ENCODE results near the gene COL2A1.

COL2A1 gene

DNA sequence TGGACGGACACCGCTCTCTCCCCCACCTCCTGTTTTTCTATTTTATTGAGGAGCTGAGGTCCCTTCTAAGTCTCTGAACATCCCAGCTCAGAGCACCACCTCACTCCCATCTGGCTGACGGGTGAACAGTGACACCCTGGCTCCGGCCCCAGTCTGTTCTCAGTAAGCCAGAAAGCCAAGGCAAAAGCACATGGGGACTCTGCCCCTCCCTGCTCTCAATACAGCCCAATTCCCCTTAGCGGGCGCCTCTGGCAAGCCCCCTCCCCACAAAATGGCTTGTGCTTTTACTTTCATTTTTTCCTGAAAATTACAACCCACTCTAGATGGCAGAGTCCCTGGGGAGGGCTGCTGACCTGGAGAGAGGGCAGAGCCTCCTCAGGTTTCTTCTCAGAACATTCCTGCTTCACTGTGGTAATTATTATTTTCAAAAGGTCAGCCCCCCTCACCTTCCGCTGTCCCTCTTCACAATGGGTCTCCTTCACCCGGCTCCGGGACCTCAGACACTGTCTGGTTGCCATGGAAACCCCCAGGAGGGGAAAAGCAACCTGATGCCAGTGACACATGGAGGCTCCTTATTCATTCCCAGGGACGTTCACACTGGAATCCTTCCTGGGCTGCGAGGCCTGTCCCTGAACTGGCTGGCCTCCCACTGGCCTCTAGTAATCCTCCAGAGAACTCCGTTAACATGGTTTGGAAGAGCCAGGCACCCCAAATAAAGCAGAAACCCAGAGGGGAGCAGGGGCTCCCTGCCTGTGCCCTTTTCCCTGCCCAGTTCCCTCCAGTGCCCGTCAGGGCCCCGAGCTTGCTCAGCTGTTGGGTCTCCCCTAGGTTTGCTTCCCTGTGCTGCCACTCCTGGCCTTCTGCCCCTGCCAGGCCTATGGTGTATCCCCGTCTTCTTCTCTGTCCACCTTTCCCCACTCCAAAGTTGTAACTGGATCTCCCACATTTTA lies 15.9 kb downstream of the COL2A1 start:
- no peak for DNase-seq

- DNase-seq = no peak
Observed at GRCh38 chr12:47987411-47988072, 16.7 kb downstream of the COL2A1 start.

DNA sequence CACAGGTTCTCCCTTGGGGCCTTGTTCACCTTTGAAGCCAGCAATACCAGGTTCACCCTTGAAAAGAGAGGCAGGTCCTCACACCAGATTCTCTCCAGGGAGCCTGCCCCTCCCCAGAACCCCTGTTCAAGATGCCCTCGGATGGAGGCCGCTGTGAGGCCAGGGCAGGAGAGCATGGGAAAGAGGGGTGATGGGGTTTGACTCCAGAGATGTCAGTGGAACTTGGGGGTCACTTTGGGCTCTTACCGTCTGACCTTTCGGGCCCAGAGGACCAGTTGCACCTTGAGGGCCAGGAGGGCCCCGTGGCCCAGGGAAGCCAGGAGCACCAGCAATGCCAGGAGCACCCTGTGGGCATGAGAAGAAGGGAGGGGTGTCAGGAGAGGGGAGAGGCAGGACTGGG lies 17.4 kb downstream of the COL2A1 start:
- DNase-seq = no peak

GRCh38 chr12:47986291-47986660 lies 18.0 kb downstream of the COL2A1 start:
- DNase-seq = no peak

- no peak for DNase-seq
Observed at GRCh38 chr12:47985596-47986290, 18.5 kb downstream of the COL2A1 start.

- peak; percentile 18 for DNase-seq
Observed at GRCh38 chr12:47984331-47984801, 19.9 kb downstream of the COL2A1 start.

DNA sequence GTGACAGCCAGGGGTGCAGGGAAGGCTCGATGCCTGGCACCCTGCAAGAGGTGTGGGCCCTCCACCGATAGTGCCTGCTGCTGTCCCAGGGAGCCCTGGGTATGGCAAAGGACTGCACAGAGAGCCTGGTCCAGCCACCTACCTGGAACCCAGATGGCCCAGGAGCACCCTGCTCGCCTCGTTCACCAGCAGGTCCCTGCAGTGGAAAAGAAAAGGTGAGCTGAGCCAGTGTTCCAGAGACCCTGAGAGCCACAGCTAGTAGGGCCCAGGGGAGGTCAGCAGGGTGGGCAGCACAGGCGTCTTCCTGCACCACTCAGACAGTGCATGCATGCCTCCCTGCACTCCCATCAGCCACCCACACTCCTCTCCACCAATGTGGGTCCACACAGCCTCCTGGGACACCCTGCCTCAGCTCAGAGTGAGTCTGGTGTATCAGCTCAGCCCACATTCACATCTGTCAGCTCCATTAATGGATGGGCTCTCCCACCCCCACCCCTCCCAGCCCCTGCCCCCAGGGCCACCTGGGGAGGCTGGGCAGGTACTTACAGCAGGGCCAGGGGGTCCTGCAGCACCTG lies 20.6 kb downstream of the COL2A1 start:
- DNase-seq = peak; percentile 27

DNA sequence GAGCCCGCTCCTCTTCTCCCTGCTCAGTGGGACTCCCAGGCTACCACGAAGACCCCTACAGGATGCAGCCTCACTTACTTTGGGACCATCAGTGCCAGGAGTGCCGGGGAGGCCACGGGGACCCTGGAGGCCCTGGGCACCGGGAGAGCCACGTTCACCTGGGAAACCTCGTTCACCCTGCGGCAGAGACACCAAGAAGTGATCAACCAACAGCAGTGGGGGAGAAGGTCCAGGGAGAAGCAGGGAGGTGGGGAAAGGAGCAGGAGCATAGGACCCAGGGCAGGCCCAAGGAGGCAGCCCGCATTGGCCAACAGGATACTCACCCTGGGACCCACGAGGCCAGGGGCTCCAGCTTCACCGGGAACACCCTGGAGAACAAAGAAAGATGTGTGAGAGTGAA lies 21.5 kb downstream of the COL2A1 start:
- DNase-seq = peak; percentile 20

DNA sequence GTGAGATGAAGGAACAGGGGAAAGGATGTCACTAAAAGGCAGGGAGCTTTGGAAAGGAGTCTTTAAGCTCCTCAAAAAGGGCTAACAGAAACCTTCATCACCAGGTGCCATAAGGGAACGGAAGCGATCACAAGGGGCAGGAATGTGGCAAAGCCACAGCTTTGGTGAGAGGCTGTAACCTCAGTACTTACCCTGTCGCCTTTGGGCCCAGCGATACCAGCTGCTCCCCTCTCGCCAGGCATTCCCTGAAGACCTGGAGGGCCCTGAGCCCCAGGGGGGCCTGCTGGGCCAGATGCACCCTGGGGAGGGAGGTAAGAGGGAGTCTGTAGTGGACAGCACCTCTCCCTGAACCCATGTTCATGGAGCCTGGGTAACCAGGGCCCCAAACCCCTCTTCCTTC lies 22.0 kb downstream of the COL2A1 start:
- DNase-seq = peak; percentile 24

- DNase-seq = peak; percentile 35
Observed at GRCh38 chr12:47981496-47982260, 22.6 kb downstream of the COL2A1 start.

DNA sequence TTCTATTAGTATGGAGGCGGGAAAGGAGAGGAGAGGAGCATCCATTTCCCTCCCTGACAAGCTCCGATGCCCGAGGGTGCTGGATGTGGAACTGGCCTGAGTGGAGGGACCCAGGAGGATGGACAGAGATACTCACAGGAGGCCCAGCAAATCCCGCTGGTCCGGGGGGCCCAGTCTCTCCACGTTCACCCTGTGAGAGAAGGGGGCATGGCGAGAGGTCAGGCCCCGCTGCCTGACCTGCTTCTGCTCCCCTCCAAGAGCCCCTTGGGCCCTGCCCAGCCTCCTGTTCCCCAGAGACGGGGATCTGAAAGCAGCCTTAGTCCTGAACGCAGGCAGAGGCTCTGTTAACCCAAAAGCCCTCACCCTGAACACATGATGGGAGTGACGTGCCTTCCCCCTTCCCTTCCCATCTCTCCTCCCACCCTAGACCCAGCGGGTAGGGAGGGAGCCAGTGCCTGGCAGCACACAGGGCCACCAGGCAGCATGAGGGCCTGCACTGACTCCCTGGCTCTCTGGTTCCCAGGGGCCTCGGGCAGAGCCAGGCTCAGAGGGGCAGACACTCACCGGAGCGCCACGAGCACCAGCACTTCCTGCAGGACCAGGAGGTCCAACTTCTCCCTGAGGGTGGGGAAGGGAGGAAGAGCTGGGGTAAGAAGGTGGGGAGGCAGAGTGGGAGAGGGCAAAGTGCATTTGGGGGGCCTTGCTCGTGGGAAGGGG lies 23.3 kb downstream of the COL2A1 start:
- DNase-seq = no peak

DNA sequence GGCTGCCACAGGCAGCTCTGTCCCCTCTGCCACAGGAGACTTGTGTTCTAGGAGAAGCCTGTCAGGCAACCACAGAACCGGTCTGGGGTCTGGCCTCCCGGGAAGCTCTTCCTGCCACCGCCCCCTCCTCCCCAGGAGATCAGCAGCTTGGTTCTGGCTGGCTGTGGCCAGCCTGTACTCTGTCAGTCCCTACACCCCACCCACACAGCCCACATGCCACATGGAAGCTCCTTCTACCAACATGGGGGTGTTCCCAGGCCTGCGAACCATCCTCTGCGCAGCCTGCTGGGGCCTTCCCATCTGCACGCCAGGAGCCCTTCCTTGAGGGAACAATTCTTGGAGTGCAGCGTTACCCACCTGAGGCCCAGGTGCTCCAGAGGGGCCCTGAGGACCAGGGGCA lies 24.1 kb downstream of the COL2A1 start:
- peak; percentile 32 for DNase-seq

GRCh38 chr12:47979686-47980085 lies 24.6 kb downstream of the COL2A1 start:
- peak; percentile 24 for DNase-seq

- no peak for DNase-seq
Observed at GRCh38 chr12:47979166-47979565, 25.1 kb downstream of the COL2A1 start.

- no peak for DNase-seq
Observed at GRCh38 chr12:47978598-47978873, 25.7 kb downstream of the COL2A1 start.

DNA sequence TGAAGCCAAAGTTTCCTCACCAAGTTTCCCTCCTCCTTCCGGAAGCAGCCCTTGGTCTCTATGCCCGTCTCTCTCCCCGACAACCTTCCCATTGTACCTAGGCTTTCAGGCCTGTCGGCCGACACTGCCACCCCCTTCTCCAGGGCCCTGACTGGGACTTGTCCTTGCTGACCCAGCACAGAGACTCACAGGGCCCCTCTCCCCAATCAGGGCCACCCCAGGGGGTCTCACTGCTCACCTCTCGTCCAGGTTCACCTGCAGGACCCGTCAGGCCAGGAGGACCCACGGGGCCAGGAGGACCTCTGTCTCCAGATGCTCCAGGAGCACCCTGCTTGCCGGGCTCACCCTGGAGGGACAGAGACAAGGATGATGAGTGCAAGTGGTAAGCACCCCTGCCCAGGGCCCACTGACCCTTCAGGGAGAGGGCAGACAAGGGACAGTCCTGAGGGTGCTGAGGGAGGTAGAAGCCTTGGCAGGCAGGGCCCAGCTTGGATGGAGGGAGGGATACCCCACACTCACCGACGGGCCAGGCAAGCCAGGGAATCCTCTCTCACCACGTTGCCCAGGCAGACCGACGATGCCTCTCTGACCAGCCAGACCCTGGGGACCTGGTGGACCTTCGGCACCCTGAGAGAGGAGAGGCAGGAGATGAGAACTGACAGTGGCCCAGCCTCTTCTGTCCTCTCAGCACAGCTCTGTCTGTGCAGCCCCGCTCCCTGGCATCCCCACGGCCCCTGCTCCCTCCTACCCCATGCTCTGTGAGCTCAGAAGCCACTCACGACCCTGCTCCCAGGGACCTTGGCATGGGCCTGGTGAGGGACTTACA lies 26.3 kb downstream of the COL2A1 start:
- DNase-seq = no peak

- DNase-seq = no peak
Observed at GRCh38 chr12:47977046-47977771, 27.1 kb downstream of the COL2A1 start.

DNA sequence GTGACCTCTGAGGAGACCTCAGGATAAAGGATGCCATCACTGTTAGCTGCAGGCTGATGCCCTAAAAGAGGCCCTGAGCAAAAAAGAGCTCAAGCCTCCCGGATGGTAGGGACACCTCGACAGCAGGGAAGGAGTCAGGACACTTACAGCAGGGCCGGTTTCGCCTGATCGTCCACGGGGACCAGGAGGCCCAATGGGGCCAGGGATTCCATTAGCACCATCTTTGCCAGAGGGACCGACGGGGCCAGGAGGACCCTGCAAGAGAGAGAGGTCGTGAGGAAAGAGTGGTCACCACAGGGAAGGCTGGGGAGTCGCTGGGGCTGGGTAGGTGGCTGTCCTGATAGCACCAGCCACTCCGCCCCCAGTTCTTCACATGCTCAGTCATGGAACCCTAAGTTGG lies 28.5 kb downstream of the COL2A1 start:
- DNase-seq = no peak

DNA sequence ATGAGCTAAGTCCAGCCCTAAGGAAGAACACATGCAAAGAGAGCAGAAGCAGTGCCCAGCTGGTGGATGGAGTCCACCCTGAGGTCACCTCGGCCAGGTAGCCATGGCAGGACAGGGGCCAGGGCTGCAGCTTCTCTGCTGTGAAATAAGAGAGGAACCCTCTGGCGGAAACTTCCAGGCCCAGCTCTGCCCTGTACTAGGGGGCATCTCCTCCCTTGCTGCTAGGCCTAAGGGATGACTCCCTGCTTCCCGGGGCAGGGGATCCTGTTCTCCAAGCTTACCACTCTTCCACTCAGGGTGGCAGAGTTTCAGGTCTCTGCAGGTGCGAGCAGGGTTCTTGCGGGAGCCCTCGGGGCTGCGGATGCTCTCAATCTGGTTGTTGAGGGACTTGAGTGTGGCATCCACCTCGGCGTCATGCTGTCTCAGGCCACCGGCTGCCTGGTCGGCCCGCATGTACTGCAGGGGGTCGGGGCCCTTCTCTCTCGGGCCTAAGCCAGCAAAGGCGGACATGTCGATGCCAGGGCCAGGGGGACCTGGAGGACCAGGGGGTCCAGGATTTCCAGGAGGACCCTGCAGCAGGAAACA lies 29.1 kb downstream of the COL2A1 start:
- DNase-seq = no peak

DNA sequence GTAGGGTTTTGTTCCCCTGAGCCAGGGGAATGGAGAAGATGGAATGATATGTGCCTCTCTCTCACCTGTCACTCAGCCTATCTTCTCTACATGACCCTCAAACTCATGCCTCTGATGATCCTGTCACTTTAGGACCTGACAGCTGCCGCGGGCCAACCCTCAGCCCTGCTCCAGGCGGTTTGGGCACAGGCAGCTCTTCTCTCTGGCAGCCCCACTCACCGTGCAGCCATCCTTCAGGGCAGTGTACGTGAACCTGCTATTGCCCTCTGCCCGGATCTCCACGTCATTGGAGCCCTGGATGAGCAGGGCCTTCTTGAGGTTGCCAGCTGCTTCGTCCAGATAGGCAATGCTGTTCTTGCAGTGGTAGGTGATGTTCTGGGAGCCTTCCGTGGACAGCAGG lies 30.4 kb downstream of the COL2A1 start:
- no peak for DNase-seq
